Coronary artery (tissue), 2 donors: ENCODE measurements around the gene COL11A2.

Source experiments
- DNase-seq: peaks from one replicate; pipeline ENCODE4 v3.0.0-alpha.2; 2017; ENCODE audit warnings: low spot score
- H3K27ac ChIP-seq, 2 donors: fragments of 200-600 bp; sonication (generic); one replicate each; pipeline ENCODE4 v1.5.1; 2016 to 2019
- H3K4me3 ChIP-seq: fragments of 200-600 bp; sonication (generic); 2 replicates; pipeline ENCODE4 v1.5.1; 2016; ENCODE audit warnings: mild to moderate bottlenecking, moderate library complexity
- CTCF ChIP-seq: fragments of 200-600 bp; sonication (generic); IDR thresholded peaks from one replicate; pipeline ENCODE4 v1.5.1; 2019; ENCODE audit warnings: antibody characterized with exemption

Gene COL11A2

GRCh38 chr6:33166363-33166762 lies 25.9 kb downstream of the COL11A2 start:
- no peak overlapping the region for H3K4me3 ChIP-seq
- H3K27ac ChIP-seq, result no peak overlapping the region
- no peak for TF ChIP-seq CTCF
- no peak for DNase-seq

GRCh38 chr6:33165581-33166258 lies 26.5 kb downstream of the COL11A2 start:
- peak; percentile 71 for DNase-seq
- H3K27ac ChIP-seq, result no peak overlapping the region
- TF ChIP-seq CTCF, result no peak
- H3K4me3 ChIP-seq, result no peak overlapping the region

GRCh38 chr6:33164665-33165373 lies 27.4 kb downstream of the COL11A2 start:
- peak; percentile 70 for DNase-seq
- Histone ChIP-seq H3K4me3 (no peak overlapping the region), H3K27ac (no peak overlapping the region)
- TF ChIP-seq CTCF, result no peak

GRCh38 chr6:33164176-33164575 lies 28.1 kb downstream of the COL11A2 start:
- TF ChIP-seq CTCF, result no peak
- no peak overlapping the region for H3K4me3 ChIP-seq
- H3K27ac ChIP-seq, result no peak overlapping the region
- peak; percentile 52 for DNase-seq

- no peak overlapping the region for H3K27ac ChIP-seq
- no peak overlapping the region for H3K4me3 ChIP-seq
- no peak for TF ChIP-seq CTCF
- peak; percentile 65 for DNase-seq
Measured at GRCh38 chr6:33163540-33163939, 28.7 kb downstream of the COL11A2 start.

GRCh38 chr6:33161354-33162331 lies 30.6 kb downstream of the COL11A2 start:
- peak; percentile 95 for TF ChIP-seq CTCF
- peak overlapping the region in 1 of 2 donors; percentile 75 for H3K27ac ChIP-seq
- DNase-seq, result peak; percentile 88
- H3K4me3 ChIP-seq, result peak overlapping the region; percentile 65
